Activated T-helper 9 cell treated with anti-CD3 and anti-CD28 coated beads, Interleukin-2, amount 50 U/mL, for 16 hours (primary cell): ENCODE data around the gene TUT7.
"Not testable (repeated sequence)": the region's sequence is repeated elsewhere in the genome, so short reads cannot be mapped to it uniquely, and the experiment has no call there.

Source experiments
- DNase-seq: peaks from one replicate; pipeline ENCODE4 v3.0.0-alpha.2; 2020; ENCODE audit warnings: low read depth

The TUT7 gene

GRCh38 chr9:86300701-86301100, 53.5 kb downstream of the TUT7 start:
- DNase-seq: no peak

DNA sequence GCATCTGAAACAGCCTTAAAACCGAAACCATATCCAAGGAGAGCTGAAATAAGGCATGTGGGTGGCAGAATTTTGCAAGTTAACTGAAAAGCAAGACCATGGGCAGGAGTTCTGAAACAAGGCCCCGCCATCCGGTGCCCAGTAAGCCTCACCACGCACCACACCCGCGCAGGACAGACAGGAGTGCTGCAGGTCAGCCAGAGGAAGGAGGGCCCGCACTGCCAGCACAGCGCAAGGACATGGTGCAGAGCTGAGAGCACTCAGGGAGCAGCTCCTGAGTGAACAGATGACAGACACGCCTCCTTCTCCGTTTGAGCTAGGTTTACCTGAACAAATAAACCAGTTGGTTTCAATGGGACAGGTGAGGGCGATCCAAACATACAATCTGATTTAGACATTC, 55.3 kb downstream of the TUT7 start:
- DNase-seq: no peak

DNA sequence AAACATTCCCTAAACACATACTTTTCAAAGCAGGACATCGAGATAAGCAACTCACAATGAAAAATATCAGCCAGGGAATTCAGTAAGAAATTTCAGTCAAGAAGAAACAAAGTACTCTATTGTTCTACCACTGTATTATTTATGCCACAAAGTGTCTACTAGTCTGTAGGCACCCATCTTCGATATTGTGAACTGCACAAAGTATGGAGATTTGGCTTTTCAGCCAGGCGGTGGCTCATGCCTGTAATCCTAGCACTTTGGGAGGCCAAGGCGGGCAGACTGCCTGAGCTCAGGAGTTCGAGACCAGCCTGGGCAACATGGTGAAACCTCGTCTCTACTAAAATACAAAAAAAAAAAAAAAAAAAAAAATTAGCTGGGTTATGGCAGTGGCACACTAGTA, 63.9 kb downstream of the TUT7 start:
- not testable (repeated sequence) for DNase-seq

GRCh38 chr9:86288499-86289198, 65.6 kb downstream of the TUT7 start:
- DNase-seq: no peak

DNA sequence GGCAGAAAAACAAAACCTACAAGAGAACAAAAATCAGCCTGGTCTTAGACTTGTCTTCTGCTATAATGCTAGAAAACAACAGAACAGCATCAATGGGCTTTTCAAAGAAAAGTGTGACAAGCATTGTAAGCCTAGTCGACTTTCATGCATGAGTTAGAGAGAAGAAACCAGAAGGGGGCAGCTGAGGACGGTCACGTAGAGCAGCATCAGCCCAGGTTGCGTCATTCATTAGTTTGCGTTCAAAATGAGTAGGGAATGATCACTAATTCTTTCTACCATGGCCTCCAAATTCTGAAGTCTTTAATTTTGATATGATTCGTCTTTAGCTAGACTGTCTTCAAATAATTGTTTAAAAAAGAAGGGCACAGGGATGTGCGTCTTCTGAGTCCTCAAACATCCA, 67.2 kb downstream of the TUT7 start:
- no peak for DNase-seq

GRCh38 chr9:86286278-86286677, 67.9 kb downstream of the TUT7 start:
- DNase-seq: no peak

- no peak for DNase-seq
Measured at GRCh38 chr9:86285261-86285660, 68.9 kb downstream of the TUT7 start.

DNA sequence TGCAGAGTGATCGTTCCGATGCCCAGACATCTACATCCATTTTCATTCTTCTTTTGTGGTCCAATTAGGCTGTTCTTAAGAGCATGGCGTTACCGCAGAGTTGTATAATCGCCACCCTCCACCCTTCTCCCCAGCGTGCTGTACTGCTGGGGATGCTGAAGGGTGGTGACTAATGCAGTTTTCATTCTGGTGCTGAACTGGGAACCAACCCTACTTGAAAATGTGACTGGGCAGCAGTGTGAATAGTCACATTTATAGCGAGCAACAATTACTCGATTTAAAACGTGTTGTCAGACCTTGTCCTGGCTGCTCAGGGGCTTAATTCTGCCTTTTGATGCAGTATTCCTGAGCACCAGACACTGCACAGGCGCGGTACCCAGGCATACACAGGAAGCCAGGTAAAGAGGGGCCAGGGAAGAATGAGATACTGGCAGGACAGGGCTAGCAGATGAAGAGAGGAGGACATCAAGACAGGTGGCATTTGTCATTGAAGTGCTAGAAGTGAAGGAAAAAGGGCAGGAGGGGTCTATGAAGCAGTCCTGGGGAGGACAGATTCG, 71.2 kb downstream of the TUT7 start:
- no peak for DNase-seq

GRCh38 chr9:86282077-86282978, 71.9 kb downstream of the TUT7 start, which contains the start of gene ISCA1:
Gene ISCA1, minus strand, starts transcription at chr9:86282538. Its CDS starts 80 bp downstream, at chr9:86282458.
- peak; percentile 98 for DNase-seq

GRCh38 chr9:86281593-86282076, 72.6 kb downstream of the TUT7 start:
- DNase-seq: no peak

- no peak for DNase-seq
Measured at GRCh38 chr9:86280580-86280979, 73.6 kb downstream of the TUT7 start.

DNA sequence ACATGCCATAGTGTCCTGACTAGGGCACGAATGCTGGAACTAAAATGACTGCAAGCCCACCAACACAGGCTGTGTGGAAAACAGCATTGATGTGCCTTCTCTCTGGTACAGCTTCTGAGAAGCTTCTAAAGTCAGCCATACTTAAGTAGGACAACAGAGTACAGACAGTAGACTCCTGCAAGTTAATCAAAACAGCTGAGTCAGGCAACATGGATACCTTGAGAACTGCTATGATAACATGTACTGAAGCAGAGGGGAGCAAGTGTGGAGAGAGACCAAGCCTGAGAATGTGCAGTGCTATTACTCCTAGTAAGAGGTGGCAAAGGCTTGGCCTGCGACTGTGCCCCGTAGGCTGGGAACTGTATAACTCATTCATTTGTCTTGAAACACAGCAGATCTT, 74.4 kb downstream of the TUT7 start:
- DNase-seq: no peak

DNA sequence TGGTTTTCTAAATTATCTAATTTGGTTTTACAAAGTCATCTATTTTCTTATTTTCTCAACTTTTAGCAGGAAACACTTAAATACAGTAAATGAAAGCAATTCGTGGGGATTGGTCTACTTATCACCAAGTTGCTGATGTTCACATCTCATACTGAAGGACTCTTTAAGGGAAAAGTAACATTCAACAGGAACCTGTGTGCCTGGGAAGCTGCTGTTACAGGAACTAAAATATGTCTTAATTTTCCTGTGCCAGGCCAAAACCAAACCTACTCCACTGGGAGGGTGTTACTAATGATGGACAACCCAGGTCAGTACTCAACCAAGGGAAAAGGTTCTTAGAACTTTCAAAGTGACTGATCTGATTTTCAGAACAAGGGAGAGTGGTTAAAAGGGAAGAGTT, 77.1 kb downstream of the TUT7 start:
- DNase-seq: no peak

DNA sequence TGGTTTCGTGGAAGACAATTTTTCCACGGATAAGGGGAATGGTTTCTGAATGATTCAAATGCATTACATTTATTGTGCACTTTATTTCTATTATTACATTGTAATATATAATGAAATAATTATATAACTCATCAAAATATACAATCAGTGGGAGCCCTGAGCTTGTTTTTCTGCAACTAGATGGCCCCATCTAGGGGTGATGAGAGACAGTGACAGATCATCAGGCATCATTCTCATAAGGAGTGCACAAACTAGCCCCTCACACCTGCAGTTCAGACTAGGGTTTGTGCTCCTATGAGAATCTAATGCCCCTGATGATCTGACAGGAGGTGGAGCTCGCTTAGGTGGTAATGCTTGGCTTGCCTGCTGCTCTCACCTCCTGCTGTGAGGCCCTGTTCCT, 78.2 kb downstream of the TUT7 start:
- DNase-seq: no peak

DNA sequence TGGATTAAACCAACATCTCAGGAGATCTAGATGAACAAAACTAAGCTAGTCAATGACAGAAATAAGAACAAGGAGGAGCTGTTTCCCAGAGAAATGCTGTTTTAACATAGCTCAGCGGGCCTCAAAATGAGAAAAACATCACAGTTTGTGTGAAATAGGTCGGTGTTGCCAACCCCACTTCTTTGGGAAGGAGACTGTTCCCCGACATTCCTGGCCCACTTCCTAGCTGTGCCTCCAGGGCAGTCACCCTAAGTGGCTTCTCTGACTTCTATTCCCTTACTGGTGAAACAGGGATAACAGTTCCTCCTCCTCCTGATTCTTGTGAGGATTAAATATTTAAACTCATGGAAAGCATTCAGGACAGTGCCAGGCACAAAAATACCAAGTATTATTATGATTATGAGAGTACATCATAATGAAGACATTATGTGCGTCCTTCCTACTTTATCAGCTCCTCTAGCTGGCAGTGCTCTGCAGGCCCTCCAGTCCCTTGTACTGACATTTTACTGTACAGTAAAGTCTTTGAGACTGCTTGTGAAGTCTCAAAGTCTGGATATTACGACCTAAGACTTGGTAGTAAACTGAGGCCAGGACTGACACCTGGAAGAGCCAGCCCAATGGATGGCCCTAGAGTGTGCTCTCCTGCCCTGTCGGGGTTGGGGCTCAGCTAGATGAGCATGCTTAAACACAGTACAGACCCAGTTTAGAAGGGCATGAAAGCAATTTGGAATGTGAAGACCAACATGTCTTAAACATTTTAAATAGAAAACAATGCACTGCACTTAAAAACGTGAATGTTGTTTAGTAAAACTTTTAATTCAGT, 79.2 kb downstream of the TUT7 start:
- no peak for DNase-seq

GRCh38 chr9:86272221-86272620, 82.0 kb downstream of the TUT7 start:
- no peak for DNase-seq

GRCh38 chr9:86263876-86264275, 90.3 kb downstream of the TUT7 start:
- no peak for DNase-seq

DNA sequence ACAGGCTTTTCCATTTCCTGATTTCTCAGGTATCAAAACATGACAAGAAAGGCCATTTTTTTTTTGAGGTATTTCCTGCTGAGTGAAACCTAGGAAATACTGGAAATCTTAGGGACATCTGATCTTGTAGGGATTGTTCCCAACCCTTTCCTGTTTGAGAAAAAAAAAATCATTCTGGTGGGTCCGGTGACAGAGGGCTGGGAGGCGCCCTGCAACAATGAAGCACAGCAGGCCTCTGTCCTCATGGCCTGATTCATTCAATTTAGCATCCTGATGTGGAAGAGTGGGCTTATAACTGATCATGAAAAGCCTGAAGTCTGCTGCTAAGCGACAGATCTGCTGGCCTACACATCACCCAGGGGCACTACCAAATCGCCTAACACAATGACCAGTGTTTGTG, 91.7 kb downstream of the TUT7 start:
- no peak for DNase-seq

- no peak for DNase-seq
Measured at GRCh38 chr9:86259557-86259956, 94.7 kb downstream of the TUT7 start, which contains the start of gene C9orf153. Gene C9orf153, minus strand, starts transcription at chr9:86259657. Its CDS starts 30,054 bp downstream, at chr9:86229603.

- DNase-seq: no peak
Measured at GRCh38 chr9:86257391-86257790, 96.8 kb downstream of the TUT7 start.

GRCh38 chr9:86256653-86257052, 97.6 kb downstream of the TUT7 start:
- no peak for DNase-seq

DNA sequence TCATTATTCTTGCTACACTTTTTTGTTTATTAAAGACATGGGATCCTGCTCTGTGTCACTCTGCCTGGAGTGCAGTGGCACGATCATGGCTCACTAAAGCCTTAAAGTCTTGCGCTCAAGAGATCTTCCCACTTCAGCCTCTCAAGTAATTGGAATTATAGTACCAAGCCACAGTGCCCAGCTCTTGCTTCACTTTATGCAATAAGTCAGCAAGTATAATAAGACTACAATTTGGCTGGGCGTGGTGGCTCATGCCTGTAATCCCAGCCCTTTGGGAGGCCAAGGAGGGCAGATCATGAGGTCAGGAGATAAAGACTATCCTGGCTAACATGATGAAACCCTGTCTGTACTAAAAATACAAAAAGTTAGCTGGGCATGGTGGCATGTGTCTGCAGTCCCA, 100.6 kb downstream of the TUT7 start:
- DNase-seq: no peak
